GM12864 (cell line): ENCODE data around the gene UBXN1.
"Not testable (repeated sequence)": the region's sequence is repeated elsewhere in the genome, so short reads cannot be mapped to it uniquely, and the experiment has no call there.

Experiments
- DNase-seq: peaks from one replicate; pipeline ENCODE4 v3.0.0-alpha.2; 2011; ENCODE audit warnings: low read depth
- H3K4me3 ChIP-seq: 2 replicates; pipeline ENCODE4 v1.5.1; 2011; ENCODE audit warnings: mild to moderate bottlenecking, low read depth, low read length, control low read depth
- CTCF ChIP-seq: IDR thresholded peaks from 2 replicates; pipeline ENCODE4 v1.5.1; 2011; ENCODE audit warnings: low read depth, mild to moderate bottlenecking, moderate library complexity, low read length, control low read depth, inconsistent platforms; ENCODE audit errors: missing control alignments

UBXN1 gene

GRCh38 chr11:62708793-62709192, 29.9 kb upstream of the UBXN1 start:
- TF ChIP-seq CTCF, result no peak
- DNase-seq, result no peak
- peak overlapping the region; percentile 56 for H3K4me3 ChIP-seq

- no peak for DNase-seq
- no peak for TF ChIP-seq CTCF
- H3K4me3 ChIP-seq, result peak overlapping the region; percentile 56; the same call in 1 of the 2 replicates
These were observed 29.5 kb upstream of the UBXN1 start for GRCh38 chr11:62708392-62708791.

- no peak for TF ChIP-seq CTCF
- H3K4me3 ChIP-seq, result peak within 1 kb of the TSS; percentile 56
- DNase-seq, result no peak
These were observed 28.5 kb upstream of the UBXN1 start, which contains the start of the genes BSCL2 and GNG3 for GRCh38 chr11:62707277-62707861. BSCL2 (minus strand) TSS chr11:62707424; CDS start chr11:62707195, 229 bp downstream. GNG3 (plus strand) TSS chr11:62707676; CDS start chr11:62708296, 620 bp downstream.

- no peak overlapping the region; the same call in 1 of the 2 replicates for H3K4me3 ChIP-seq
- TF ChIP-seq CTCF, result no peak
- no peak for DNase-seq
These were observed 28.0 kb upstream of the UBXN1 start for GRCh38 chr11:62706850-62707247.

GRCh38 chr11:62705880-62706849, 27.3 kb upstream of the UBXN1 start:
- no peak for TF ChIP-seq CTCF
- DNase-seq, result peak; percentile 62
- peak overlapping the region; percentile 67 for H3K4me3 ChIP-seq

- no peak for DNase-seq
- peak overlapping the region; percentile 67 for H3K4me3 ChIP-seq
- TF ChIP-seq CTCF, result no peak
These were observed 26.5 kb upstream of the UBXN1 start for GRCh38 chr11:62705413-62705812.

GRCh38 chr11:62703921-62704320, 25.0 kb upstream of the UBXN1 start:
- not testable (repeated sequence) for DNase-seq, H3K4me3 ChIP-seq
